Ovary (tissue), 3 donors: Measurements from ENCODE around the gene GNG7.
A peak's percentile ranks its signal among the peaks of the same experiment; 100 is the strongest.

Experiments used
- CTCF ChIP-seq, 3 donors: fragments of 450-650 bp in 2 of 3; fragments of 200-600 bp in 1 of 3; IDR thresholded peaks; one replicate each; pipeline versions ENCODE4 v1.5.1 to v1.8.0; 2016 to 2022; ENCODE audit warnings: antibody characterized with exemption in 3 of 3, mild to moderate bottlenecking in 1 of 3
- POLR2A ChIP-seq: fragments of 450-650 bp; IDR thresholded peaks from one replicate; pipeline ENCODE4 v1.6.1; 2017; ENCODE audit warnings: antibody characterized with exemption, mild to moderate bottlenecking, moderate library complexity
- donor health status: DM: no; HTN: no; CAD: no.

DNA sequence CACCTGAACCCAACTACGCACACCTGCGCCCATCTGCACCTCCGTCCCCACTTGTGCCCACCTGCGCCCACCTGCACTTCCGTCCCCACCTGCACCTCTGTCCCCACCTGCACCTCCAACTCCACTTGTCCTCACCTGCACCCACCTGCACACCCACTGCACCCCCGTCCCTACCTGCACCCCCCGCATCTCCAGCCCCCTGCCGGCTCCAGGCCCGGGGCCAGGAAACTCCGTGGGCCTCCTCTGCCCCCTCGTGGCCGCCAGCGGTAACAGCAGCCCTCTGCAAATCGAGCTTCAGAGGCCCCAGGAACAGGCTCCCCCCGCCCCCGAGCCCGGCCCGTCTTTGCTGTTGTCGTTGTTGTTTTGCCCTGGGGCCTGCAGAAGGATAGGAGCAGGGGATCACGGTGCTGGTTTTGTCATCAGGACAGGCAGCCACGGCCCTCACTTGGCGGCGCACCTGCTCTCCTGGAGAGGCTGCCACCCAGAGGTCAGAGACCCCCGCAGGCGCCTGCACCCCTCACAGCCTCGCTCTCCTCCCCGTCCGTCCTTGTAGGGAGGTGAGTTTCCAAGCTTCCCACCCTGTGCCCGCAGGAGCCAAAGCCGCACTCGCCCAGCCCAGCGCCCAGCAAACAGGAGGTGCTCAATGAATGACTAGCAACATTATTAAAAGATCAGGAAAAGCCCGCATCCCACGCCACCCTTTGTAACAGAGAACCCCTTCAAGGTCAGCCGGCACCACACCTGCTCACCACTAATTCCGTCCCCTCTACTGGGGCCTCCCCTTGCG lies 65.4 kb downstream of the GNG7 start:
- TF ChIP-seq CTCF (IDR thresholded peaks at IDR 0.05) (peak; percentile 70 to 85 (median 83)), POLR2A (no peak)
